Stimulated activated memory B cell treated with anti-CD40 and anti-IgM and Interleukin-4, amounts not matched to agents 10 μg/mL and 1 μg/mL and 100 μg/mL, for 72 hours (primary cell): ENCODE data around the gene SHANK1.

Source experiments
- ATAC-seq: fragments of 150-1000 bp; cut with Tn5 transposase; 2 replicates; pipeline ENCODE4 v1.10.0; 2021
- H3K27ac Mint-ChIP-seq: one replicate; pipeline ENCODE4 v1.8.0; 2022; ENCODE audit warnings: mild to moderate bottlenecking, mixed read lengths
- H3K27me3 Mint-ChIP-seq: one replicate; pipeline ENCODE4 v1.8.0; 2022; ENCODE audit warnings: mixed read lengths
- H3K36me3 Mint-ChIP-seq: one replicate; pipeline ENCODE4 v1.8.0; 2022; ENCODE audit warnings: mixed read lengths
- H3K4me1 Mint-ChIP-seq: one replicate; pipeline ENCODE4 v1.8.0; 2022; ENCODE audit warnings: mixed read lengths
- H3K4me3 Mint-ChIP-seq: one replicate; pipeline ENCODE4 v1.8.0; 2022; ENCODE audit warnings: mild to moderate bottlenecking, moderate library complexity, mixed read lengths
- H3K9me3 Mint-ChIP-seq: one replicate; pipeline ENCODE4 v1.8.0; 2022; ENCODE audit warnings: mixed read lengths

The SHANK1 gene

DNA sequence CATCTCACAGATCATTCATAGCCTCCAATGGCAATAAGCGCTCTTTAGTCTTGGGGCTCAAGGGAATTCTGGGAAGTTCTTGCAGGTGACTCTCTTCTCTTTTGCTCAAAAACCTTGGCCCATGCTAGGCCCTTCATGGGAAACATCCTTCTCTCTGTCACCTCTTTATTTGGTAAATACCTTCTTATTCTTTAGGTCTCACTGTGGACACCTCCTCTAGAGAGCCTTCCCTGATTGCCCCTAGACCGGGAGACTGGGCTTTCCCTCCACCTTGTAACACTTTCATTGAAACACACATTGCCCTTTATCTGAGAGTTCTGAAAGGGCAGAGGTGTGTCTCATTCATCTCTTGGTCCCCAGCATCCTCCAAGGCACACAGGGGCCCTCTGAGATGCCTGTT lies 68.4 kb downstream of the SHANK1 start:
- peaks cover 6% of the 10 kb centered on the region for H3K36me3 Mint-ChIP-seq
- no peaks in the 10 kb centered on the region for H3K4me1 Mint-ChIP-seq
- no peak overlapping the region for H3K4me3 Mint-ChIP-seq
- ATAC-seq: no peak
- H3K9me3 Mint-ChIP-seq: peaks cover 18% of the 10 kb centered on the region
- peaks cover 69% of the 10 kb centered on the region for H3K27me3 Mint-ChIP-seq
- H3K27ac Mint-ChIP-seq: no peak overlapping the region

DNA sequence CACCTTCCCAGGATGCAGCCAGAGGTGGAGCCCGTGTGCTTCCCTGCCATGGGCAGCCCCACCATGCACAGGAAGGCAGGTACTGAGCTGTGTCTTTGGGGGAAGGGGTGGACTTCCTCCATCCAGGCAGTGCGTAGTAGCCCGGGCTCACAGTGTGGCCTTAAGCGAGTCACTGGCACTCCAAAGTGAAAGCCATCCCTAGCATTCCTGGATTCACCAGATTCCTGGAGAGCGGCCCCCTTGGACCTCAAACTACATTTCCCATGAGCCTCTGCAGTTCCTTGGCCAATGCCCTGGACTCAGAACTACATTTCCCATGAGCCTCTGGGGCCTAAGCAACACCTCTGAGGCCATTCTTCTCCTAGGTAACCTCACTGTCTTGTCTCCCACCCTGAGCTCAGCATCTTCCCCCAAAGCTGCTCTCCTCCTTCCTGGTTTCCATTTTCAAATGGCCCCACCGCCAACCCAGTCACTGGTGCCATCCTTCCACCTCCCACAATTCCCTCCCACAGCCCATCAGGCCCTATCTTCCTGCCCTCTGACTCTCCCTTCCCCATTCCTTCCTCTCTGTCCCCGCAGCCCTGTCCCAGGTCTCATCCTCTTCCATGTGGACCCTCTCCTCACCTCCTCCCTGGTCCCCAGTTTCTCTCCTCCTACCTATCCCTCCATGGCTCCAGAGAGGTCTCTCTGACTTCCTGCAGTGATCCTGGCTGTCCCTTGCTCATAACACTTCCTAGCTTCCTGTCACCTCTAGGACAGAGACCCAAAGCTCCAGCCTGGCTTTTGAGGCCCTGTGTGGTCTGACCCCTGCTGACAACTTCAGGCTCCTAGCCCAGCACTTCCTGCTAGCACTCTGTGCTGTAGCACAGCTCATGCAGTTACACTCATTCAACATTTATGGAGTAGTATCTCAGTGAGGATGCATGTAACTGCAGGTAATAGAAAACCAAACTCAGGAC lies 69.9 kb downstream of the SHANK1 start, which contains the start of gene C19orf81:
Gene C19orf81 (plus strand): TSS at position 13 of the 959 bp plus-strand sequence. CDS start 0 bp downstream, at position 13.
- Mint-ChIP-seq H3K9me3 (peaks cover 11% of the 10 kb centered on the region), H3K36me3 (peaks cover under 1% of the 10 kb centered on the region), H3K27ac (no peak within 1 kb of the TSS), H3K4me3 (no peak within 1 kb of the TSS), H3K27me3 (peaks cover 55% of the 10 kb centered on the region), H3K4me1 (no peaks in the 10 kb centered on the region)
- no peak for ATAC-seq

DNA sequence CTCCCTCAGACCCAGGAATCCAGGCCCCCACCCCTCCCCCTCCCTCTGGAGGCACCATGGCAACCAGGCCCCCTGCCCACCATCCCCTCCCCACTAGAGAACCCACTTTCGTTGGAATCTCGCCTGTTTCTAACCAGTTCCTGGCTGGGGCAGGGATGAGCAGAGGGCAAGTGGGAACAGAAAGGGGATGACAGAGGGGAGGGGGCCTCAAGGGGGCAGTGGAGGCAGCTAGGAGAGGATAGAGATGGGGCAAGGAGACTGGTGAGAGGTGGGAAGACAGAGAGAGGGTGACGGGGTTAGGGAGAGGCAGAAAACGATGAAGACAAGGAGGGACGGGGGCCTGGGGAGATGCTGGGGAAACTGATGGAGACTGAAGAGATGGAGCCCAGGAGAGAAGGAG lies 70.9 kb downstream of the SHANK1 start:
- no peak overlapping the region for H3K4me3 Mint-ChIP-seq
- H3K9me3 Mint-ChIP-seq: peaks cover 8% of the 10 kb centered on the region
- no peaks in the 10 kb centered on the region for H3K4me1 Mint-ChIP-seq
- H3K27ac Mint-ChIP-seq: no peak overlapping the region
- ATAC-seq: no peak
- H3K36me3 Mint-ChIP-seq: no peaks in the 10 kb centered on the region
- peaks cover 44% of the 10 kb centered on the region for H3K27me3 Mint-ChIP-seq

DNA sequence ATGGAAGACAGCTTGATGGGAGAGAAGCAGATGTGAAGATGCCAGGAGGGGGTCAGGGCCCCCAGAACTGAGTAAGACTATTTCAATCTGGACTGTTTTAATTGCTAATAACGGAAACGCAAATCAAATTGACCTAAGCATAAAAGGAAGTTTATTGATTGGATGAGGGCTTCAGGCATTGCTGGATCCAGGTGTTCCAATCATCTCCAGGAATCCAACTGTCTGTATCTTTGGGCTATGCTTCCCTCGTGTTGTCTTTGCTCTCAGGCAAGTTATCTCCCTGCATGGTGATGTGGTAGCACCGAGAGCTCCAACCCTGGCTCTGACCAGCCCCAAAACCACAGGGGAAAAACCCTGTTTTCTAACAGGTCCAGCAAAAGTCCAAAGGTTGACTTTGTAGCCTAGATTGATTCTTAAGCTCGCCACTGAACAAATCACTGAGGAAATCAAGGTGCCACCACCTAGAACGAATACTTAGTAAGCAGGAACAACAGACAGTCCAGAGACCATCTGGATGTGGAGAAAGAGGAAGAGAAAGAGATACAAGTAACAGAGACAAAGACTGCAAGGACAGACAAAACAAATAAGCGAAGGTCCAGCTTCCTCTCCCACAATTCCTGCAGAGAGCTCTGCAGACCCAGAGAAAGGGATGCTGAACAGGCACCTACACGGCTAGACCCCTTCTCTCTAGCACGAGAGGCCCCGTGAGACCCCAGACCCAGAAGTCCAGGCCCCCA lies 71.6 kb downstream of the SHANK1 start:
- Mint-ChIP-seq H3K4me1 (no peaks in the 10 kb centered on the region), H3K9me3 (peaks cover 8% of the 10 kb centered on the region), H3K36me3 (no peaks in the 10 kb centered on the region), H3K27ac (no peak overlapping the region), H3K27me3 (peaks cover 38% of the 10 kb centered on the region), H3K4me3 (no peak overlapping the region)
- ATAC-seq: no peak

DNA sequence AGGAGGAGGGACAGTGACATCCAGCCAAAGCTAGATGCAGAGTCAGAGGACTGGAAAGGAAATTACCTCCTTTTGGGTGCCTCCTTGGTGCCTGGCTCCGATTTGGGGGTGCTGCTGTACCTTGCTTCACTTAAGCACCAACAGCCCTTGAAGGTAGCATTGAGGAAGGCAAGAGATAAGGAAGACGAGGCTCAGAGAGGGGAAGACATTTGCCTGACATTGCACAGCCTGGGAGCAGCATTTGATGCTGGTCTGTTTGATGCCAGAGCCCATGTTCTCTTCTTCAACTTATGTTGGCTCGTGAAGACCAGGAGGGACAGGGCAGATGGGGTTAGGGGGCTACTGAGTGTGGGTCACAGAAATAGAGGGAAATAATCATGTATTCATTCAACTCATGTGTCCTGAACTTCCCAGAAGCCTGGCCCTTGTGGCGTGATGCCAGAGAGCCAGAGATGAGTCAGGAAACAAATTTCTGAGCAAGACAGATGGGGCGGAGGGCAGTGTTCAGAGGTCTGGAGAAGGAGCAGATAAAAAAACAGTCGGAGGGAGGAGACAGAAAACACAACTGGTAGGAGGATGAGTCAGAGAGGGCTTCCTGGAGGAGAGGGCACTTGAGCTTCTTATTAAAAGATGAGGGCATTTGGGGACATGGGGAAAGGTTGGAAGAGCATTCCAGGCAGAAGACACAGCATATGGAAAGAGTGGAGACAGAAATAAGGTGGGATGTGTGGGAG lies 73.4 kb downstream of the SHANK1 start:
- ATAC-seq: no peak
- Mint-ChIP-seq H3K4me1 (no peaks in the 10 kb centered on the region), H3K27ac (no peak overlapping the region), H3K4me3 (no peak overlapping the region), H3K36me3 (no peaks in the 10 kb centered on the region), H3K27me3 (peaks cover 25% of the 10 kb centered on the region), H3K9me3 (peaks cover 8% of the 10 kb centered on the region)

DNA sequence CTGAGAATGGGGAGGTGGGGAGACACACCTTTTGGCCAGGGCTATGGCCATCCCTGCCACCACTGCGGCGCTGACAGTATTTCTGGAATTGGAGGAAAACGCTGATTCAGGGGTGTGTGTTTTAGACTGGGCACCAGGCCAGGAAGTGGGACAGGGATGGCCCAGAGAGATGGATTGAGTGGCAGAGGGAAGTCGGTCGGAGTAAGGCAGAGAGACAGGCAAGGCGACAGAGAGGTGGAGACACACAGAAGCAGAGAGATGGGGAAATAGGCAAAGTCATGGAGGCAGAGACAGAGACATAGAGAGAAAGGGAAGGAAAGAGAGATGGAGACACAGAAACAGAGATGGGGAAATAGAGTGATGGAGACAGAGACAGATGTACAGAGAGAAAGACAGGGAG lies 74.5 kb downstream of the SHANK1 start:
- H3K4me1 Mint-ChIP-seq: no peaks in the 10 kb centered on the region
- H3K27me3 Mint-ChIP-seq: peaks cover 18% of the 10 kb centered on the region
- no peak overlapping the region for H3K4me3 Mint-ChIP-seq
- H3K9me3 Mint-ChIP-seq: peaks cover 8% of the 10 kb centered on the region
- no peak overlapping the region for H3K27ac Mint-ChIP-seq
- no peaks in the 10 kb centered on the region for H3K36me3 Mint-ChIP-seq
- peak; percentile 24 for ATAC-seq

DNA sequence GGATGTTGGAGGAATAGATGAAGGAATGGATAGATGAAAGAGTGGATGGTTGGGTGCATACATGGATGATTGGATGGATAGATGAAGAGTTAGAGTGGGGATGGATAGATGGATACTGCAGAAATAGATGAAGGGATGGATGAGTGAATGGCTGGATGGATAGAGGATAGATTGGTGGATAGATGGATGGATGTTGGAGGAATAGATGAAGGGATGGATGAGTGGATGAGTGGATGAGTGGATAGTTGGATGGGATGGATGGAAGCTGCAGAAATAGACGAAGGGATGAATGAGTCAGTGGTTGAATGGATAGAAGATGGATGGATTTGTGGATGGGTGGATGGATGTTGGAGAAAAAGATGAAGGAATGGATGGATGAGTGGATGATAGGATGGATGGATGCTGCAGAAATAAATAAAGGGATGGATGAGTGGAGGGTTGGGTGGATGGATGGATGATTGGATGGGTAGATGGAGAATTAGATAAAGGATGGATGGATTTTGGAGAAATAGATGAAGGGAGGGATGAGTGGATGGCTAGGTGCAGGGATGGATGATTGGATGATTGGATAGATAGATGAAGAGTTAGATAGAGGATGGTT lies 75.2 kb downstream of the SHANK1 start:
- ATAC-seq: no peak
- no peaks in the 10 kb centered on the region for H3K4me1 Mint-ChIP-seq
- no peak overlapping the region for H3K27ac Mint-ChIP-seq
- H3K36me3 Mint-ChIP-seq: no peaks in the 10 kb centered on the region
- H3K27me3 Mint-ChIP-seq: peaks cover 12% of the 10 kb centered on the region
- no peak overlapping the region for H3K4me3 Mint-ChIP-seq
- H3K9me3 Mint-ChIP-seq: peaks cover 3% of the 10 kb centered on the region

DNA sequence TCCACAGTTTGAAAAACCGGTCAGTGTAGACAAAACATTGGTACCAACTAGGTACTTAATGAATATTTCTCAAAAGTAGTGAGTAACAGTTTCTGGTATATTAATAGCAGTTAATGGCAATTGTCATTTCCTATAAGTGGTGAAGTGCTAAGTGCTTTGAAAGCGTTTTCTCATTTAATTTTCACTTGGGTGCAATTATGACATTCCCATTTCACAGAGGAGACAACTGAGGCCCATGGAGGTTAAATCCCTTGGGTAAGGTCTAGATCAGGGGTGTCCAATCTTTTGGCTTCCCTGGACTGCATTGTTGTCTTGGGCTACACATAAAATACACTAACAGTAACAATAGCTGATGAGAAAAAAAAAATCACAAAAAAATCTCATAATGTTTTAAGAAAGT lies 79.2 kb downstream of the SHANK1 start:
- peaks cover 12% of the 10 kb centered on the region for H3K9me3 Mint-ChIP-seq
- H3K36me3 Mint-ChIP-seq: peaks cover 6% of the 10 kb centered on the region
- peaks cover 13% of the 10 kb centered on the region for H3K4me1 Mint-ChIP-seq
- no peak overlapping the region for H3K4me3 Mint-ChIP-seq
- peaks cover 31% of the 10 kb centered on the region for H3K27me3 Mint-ChIP-seq
- no peak overlapping the region for H3K27ac Mint-ChIP-seq
- ATAC-seq: no peak

DNA sequence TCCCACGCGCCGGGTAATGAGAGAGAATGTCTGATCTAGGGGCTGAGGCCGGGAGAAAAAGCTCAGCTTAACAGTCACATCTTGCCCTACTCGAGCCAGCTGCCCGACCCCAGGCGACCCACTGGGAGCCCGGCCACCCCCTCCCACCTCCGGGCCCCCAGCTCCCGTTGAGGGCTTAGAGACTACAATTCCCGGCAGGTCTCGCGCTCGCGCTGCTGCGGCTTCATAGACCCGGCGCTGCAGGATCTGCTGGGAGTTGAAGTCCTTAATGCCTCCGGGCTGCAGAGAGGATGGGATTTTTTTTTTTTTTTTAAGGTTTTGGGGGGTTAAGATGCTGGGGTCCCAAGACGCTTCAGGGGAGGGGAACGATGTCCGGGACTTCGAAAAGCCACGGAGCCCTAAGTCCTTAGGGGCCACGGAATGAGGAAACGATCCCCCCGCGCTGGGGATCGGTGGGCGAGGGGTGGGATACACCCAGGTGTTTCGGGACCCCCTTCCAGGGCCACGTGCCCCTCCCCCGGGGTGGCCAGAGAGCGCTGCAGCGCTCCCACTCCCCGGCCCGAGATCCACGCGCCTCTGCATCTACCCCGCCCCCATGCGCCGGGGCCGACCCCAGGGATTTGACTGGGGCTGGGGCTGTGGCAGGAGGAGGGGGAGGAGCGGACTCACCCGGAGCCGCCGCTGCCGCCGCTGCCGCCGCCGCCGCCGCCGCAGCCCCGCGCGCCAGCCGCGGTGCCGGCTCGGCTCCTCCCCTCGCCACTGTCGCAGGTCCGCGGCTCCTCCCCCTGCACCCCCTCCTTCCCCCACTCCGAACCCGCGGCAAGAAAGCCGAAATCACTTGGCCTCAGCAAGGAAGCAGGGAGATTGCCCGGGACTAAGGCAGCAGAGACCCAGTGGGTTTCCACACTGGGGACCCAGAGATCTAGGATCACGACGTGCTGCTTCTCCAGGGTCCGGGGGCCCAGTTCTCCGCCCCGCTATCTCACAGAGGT lies 80.2 kb downstream of the SHANK1 start, which contains the start of gene SYT3:
Gene SYT3 (minus strand): TSS at position 761 of the 992 bp plus-strand sequence. CDS start 2,470 bp downstream, outside the sequence.
- H3K4me1 Mint-ChIP-seq: peaks cover 13% of the 10 kb centered on the region
- peaks cover 6% of the 10 kb centered on the region for H3K36me3 Mint-ChIP-seq
- peaks cover 31% of the 10 kb centered on the region for H3K27me3 Mint-ChIP-seq
- H3K9me3 Mint-ChIP-seq: peaks cover 12% of the 10 kb centered on the region
- H3K27ac Mint-ChIP-seq: no peak within 1 kb of the TSS
- peak within 1 kb of the TSS; percentile 66 for H3K4me3 Mint-ChIP-seq
- peak; percentile 36 for ATAC-seq

DNA sequence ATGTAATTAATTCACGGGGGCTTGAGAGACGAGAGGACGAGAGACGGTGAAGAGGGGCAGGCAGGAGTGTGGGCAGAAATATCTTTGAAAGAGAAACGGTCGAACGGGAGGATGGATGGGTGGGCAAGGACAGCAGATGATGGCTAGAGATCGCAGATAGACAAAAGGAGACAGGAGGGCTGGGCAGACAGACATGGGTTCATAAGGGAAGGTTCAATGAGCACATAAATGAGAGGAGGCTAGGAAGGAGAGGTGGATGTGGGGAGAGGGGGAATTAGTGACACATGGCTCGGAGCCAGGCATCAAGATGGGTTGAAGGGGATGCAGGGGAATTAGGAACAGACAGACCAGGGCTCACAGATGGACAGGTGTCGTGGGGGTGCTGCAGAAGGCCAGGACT lies 81.0 kb downstream of the SHANK1 start:
- Mint-ChIP-seq H3K27me3 (peaks cover 31% of the 10 kb centered on the region), H3K27ac (no peak overlapping the region), H3K36me3 (peaks cover 6% of the 10 kb centered on the region), H3K4me1 (peaks cover 13% of the 10 kb centered on the region), H3K4me3 (no peak overlapping the region), H3K9me3 (peaks cover 16% of the 10 kb centered on the region)
- ATAC-seq: no peak

DNA sequence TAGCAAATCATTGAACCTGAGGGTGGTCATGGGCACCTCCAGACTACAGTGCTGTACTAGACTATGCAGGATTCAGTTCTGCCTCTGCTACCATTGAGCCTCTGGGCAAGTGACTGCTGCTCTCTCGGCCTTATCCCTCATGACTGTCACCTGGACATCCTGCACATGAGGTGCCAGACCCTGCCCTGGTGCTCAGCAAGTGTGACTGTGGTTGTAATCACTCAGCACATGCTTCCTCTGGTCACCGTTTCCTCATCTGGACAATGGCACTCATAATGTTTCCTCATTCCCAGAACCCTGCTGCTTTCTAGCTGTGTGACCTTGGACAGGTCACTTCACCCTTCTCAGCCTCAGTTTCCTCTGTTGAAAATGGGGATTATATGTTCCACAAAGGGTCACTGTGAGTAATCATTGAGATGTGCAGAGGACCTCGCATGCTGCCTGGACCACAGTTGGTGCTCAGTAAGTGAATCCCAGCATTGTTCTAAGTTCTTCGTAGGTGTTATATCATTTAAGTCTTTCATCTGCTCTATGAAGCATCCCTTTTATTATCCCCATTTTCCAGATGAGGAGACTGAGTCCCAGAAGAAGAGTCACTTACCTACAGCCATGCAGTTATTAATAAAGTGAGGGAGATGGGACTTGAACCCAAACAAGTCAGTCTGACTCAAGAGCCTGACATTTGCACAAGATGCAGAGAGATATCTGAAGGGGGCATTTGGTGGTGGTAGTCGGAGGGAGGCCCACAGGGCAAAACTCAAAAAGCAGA lies 83.1 kb downstream of the SHANK1 start:
- ATAC-seq: no peak
- Mint-ChIP-seq H3K36me3 (peaks cover 6% of the 10 kb centered on the region), H3K4me1 (peaks cover 13% of the 10 kb centered on the region), H3K27ac (no peak overlapping the region), H3K4me3 (no peak overlapping the region), H3K9me3 (peaks cover 19% of the 10 kb centered on the region), H3K27me3 (peaks cover 35% of the 10 kb centered on the region)

DNA sequence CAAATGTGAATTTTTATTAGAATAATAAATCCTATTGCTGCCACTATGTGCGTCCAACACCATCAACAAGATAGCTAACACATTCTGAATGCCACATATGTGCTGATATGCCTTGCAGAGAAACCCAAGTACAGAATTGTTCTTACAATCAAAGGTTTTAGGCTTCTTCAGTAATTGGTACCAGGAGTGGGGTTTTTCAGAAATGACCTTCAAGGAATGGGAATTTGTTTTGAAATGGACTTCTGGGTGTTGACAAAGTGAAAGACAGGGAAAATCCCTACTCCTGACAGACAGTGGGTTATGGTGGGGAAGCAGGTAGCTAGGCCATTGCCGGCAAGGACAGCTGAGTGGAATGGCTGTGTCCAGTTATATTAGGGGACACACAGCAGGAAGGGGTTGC lies 85.6 kb downstream of the SHANK1 start:
- Mint-ChIP-seq H3K27me3 (peaks cover 45% of the 10 kb centered on the region), H3K4me1 (peaks cover 10% of the 10 kb centered on the region), H3K27ac (no peak overlapping the region), H3K4me3 (no peak overlapping the region), H3K36me3 (peaks cover 6% of the 10 kb centered on the region), H3K9me3 (peaks cover 19% of the 10 kb centered on the region)
- ATAC-seq: no peak

DNA sequence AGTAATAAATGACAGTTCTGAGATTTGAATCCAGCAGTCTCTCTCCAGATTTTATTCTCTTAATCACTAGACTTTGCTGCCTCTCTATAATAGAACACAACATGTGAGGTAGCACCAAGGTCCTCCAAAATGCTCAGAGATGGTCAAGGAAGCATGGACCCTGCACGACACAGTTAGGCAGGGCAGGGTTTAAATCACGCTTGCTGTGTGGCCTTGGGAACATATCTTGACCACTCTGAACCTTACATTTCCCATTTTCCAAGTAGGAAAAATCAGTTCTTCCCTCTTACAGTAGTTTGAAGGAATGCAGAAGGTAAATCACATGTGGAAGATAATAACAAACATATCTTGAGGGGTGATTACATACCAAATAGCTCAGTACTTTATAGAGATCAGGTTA lies 86.2 kb downstream of the SHANK1 start:
- Mint-ChIP-seq H3K36me3 (peaks cover 5% of the 10 kb centered on the region), H3K27ac (no peak overlapping the region), H3K9me3 (peaks cover 16% of the 10 kb centered on the region), H3K4me3 (no peak overlapping the region), H3K4me1 (peaks cover 4% of the 10 kb centered on the region), H3K27me3 (peaks cover 45% of the 10 kb centered on the region)
- ATAC-seq: no peak
